Neutrophil (primary cell): ENCODE results near the gene SMYD5.

Experiments
- H3K27ac ChIP-seq: fragments of 200-600 bp; sonication (generic); 2 replicates; pipeline ENCODE4 v1.5.1; 2016; ENCODE audit warnings: mild to moderate bottlenecking, moderate library complexity
- H3K27me3 ChIP-seq: fragments of 200-600 bp; sonication (generic); 2 replicates; pipeline ENCODE4 v1.6.0; 2016; ENCODE audit warnings: mild to moderate bottlenecking
- H3K36me3 ChIP-seq: fragments of 200-600 bp; sonication (generic); 2 replicates; pipeline ENCODE4 v1.5.1; 2017
- H3K4me1 ChIP-seq, 2 experiments: fragments of 200-600 bp in 1 of 2; sonication (generic) in 1 of 2; 1 replicate in 1 of 2; 2 replicates in 1 of 2; pipeline versions ENCODE4 v1.5.1 to v1.6.1; 2013 to 2016; ENCODE audit warnings: low read depth in 1 of 2, low read length in 1 of 2, mild to moderate bottlenecking in 1 of 2, moderate library complexity in 1 of 2; ENCODE audit not compliant: control insufficient read depth in 1 of 2, insufficient read depth in 1 of 2
- H3K4me3 ChIP-seq, 2 experiments: fragments of 200-600 bp in 1 of 2; sonication (generic) in 1 of 2; 1 replicate in 1 of 2; 2 replicates in 1 of 2; pipeline ENCODE4 v1.5.1; 2013 to 2016; ENCODE audit warnings: low read depth in 1 of 2, low read length in 1 of 2, mild to moderate bottlenecking in 1 of 2, moderate library complexity in 1 of 2
- H3K9me3 ChIP-seq: fragments of 200-600 bp; sonication (generic); 2 replicates; pipeline ENCODE4 v1.5.1; 2016
- CTCF ChIP-seq: fragments of 200-600 bp; sonication (generic); IDR thresholded peaks from 2 replicates; pipeline ENCODE4 v1.5.1; 2016; ENCODE audit warnings: antibody characterized with exemption

SMYD5 gene

DNA sequence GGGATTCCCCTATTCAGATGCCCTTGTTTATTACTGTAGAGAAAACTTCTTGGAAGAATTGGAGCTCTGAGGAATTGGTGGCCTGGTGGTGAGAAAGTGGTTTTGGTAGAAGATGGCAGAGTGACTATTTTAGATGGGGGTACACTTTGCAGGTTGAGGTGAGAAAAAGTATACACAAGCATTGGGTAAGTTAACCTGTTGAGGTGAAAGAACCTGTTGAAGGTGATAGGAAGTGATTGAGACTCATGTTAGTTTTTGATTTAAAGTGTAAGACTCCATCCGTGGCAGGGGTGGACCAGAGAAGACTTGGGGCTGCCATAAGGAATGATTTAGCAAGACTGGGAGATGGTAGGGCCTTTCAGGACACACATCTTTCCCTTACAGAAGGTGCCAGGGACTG lies 23.1 kb downstream of the SMYD5 start:
- Histone ChIP-seq H3K4me1 (peaks cover 23 to 24% of the 10 kb centered on the region in 2 experiments), H3K27ac (no peak overlapping the region)
- no peak for TF ChIP-seq CTCF

GRCh38 chr2:73238149-73238548 lies 24.1 kb downstream of the SMYD5 start:
- H3K27ac ChIP-seq = no peak overlapping the region

More for the DNA sequence above, 23.1 kb downstream of the SMYD5 start:
- peaks cover 16% of the 10 kb centered on the region for H3K36me3 ChIP-seq
- no peak overlapping the region for H3K4me3 ChIP-seq
- H3K27me3 ChIP-seq = no peaks in the 10 kb centered on the region
- no peaks in the 10 kb centered on the region for H3K9me3 ChIP-seq

DNA sequence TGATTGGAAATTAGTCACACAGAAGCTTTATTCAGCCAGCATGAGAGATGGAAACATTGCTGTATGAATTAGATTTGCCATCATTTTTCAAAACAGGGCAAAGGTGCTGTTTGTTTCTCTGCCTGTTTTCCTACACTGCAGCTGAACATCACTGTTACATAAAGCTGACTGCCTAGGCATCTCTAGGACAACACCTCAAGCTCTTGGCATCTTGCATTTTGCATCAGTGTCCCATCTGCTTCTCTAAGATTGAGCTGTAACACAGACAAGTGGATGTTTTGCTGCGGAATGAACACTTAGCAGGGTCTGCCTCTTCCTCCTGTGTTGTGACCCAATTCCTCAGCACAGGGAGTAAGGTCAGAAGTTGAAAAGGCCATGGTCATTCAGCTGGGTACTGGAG lies 24.9 kb downstream of the SMYD5 start:
- Histone ChIP-seq H3K4me1 (peaks cover 13 to 15% of the 10 kb centered on the region in 2 experiments), H3K9me3 (no peaks in the 10 kb centered on the region), H3K27ac (no peak overlapping the region), H3K36me3 (peaks cover 33% of the 10 kb centered on the region), H3K4me3 (no peak overlapping the region), H3K27me3 (no peaks in the 10 kb centered on the region)
- TF ChIP-seq CTCF = no peak

More at GRCh38 chr2:73238149-73238548, 24.1 kb downstream of the SMYD5 start:
- TF ChIP-seq CTCF = no peak
- H3K9me3 ChIP-seq = no peaks in the 10 kb centered on the region
- no peaks in the 10 kb centered on the region for H3K27me3 ChIP-seq
- H3K4me1 ChIP-seq = peaks cover 15 to 17% of the 10 kb centered on the region in 2 experiments
- no peak overlapping the region for H3K4me3 ChIP-seq
- peaks cover 24% of the 10 kb centered on the region for H3K36me3 ChIP-seq

- Histone ChIP-seq H3K9me3 (no peaks in the 10 kb centered on the region), H3K4me1 (peaks cover 8 to 9% of the 10 kb centered on the region in 2 experiments), H3K4me3 (no peak overlapping the region), H3K36me3 (peaks cover 41% of the 10 kb centered on the region), H3K27ac (no peak overlapping the region), H3K27me3 (no peaks in the 10 kb centered on the region)
- no peak for TF ChIP-seq CTCF
Measured at GRCh38 chr2:73239776-73240175, 25.7 kb downstream of the SMYD5 start.

GRCh38 chr2:73243884-73244570 lies 30.0 kb downstream of the SMYD5 start:
- TF ChIP-seq CTCF = no peak
- H3K36me3 ChIP-seq = peaks cover 82% of the 10 kb centered on the region

More at GRCh38 chr2:73243884-73244570, 30.0 kb downstream of the SMYD5 start:
- H3K4me1 ChIP-seq = no peaks in the 10 kb centered on the region
- H3K9me3 ChIP-seq = no peaks in the 10 kb centered on the region
- H3K27me3 ChIP-seq = no peaks in the 10 kb centered on the region
- H3K27ac ChIP-seq = no peak overlapping the region
- no peak overlapping the region for H3K4me3 ChIP-seq
